Activated CD8-positive, alpha-beta memory T cell treated with anti-CD3 and anti-CD28 coated beads for 24 hours (primary cell): Measurements from ENCODE around the gene ESPL1.
"Not testable (repeated sequence)": the region's sequence is repeated elsewhere in the genome, so short reads cannot be mapped to it uniquely, and the experiment has no call there.

Source experiments
- DNase-seq: peaks from one replicate; pipeline ENCODE4 v3.0.0-alpha.2; 2020

Gene ESPL1

GRCh38 chr12:53265783-53266182 lies 2.3 kb upstream of the ESPL1 start:
- DNase-seq = no peak

- peak; percentile 68 for DNase-seq
Measured at GRCh38 chr12:53267306-53267998, 647 bp upstream of the ESPL1 start.

GRCh38 chr12:53268630-53269562 lies 797 bp downstream of the ESPL1 start:
- no peak for DNase-seq

- no peak for DNase-seq
Measured at GRCh38 chr12:53274445-53274844, 6.3 kb downstream of the ESPL1 start.

- no peak for DNase-seq
Measured at GRCh38 chr12:53276511-53276910, 8.4 kb downstream of the ESPL1 start.

- DNase-seq = no peak
Measured at GRCh38 chr12:53277981-53278380, 9.9 kb downstream of the ESPL1 start.

- no peak for DNase-seq
Measured at GRCh38 chr12:53279283-53279869, 11.3 kb downstream of the ESPL1 start.

GRCh38 chr12:53279888-53280498 lies 11.9 kb downstream of the ESPL1 start:
- DNase-seq = no peak

GRCh38 chr12:53286448-53286847 lies 18.3 kb downstream of the ESPL1 start:
- no peak for DNase-seq

GRCh38 chr12:53287741-53288216 lies 19.7 kb downstream of the ESPL1 start:
- peak; percentile 83 for DNase-seq

GRCh38 chr12:53288322-53288721 lies 20.2 kb downstream of the ESPL1 start:
- no peak for DNase-seq

GRCh38 chr12:53289891-53290290 lies 21.8 kb downstream of the ESPL1 start:
- DNase-seq = no peak

- no peak for DNase-seq
Measured at GRCh38 chr12:53290661-53291060, 22.6 kb downstream of the ESPL1 start.

- no peak for DNase-seq
Measured at GRCh38 chr12:53292426-53292825, 24.3 kb downstream of the ESPL1 start.

- DNase-seq = peak; percentile 89
Measured at GRCh38 chr12:53295070-53295890, 27.2 kb downstream of the ESPL1 start, which contains the start of gene PFDN5. Gene PFDN5, plus strand, starts transcription at chr12:53295542. Its CDS starts 26 bp downstream, at chr12:53295568.

GRCh38 chr12:53295891-53296219 lies 27.8 kb downstream of the ESPL1 start:
- no peak for DNase-seq

GRCh38 chr12:53297106-53297505 lies 29.0 kb downstream of the ESPL1 start:
- not testable (repeated sequence) for DNase-seq

GRCh38 chr12:53298164-53298563 lies 30.1 kb downstream of the ESPL1 start:
- no peak for DNase-seq

- DNase-seq = no peak
Measured at GRCh38 chr12:53299101-53299453, 31.0 kb downstream of the ESPL1 start.

- peak; percentile 89 for DNase-seq
Measured at GRCh38 chr12:53299454-53300180, 31.5 kb downstream of the ESPL1 start, which contains the start of gene MYG1. Gene MYG1, plus strand, starts transcription at chr12:53299695. Its CDS starts 43 bp downstream, at chr12:53299738.

- no peak for DNase-seq
Measured at GRCh38 chr12:53300187-53300586, 32.1 kb downstream of the ESPL1 start.
